HepG2 (cell line): Measurements from ENCODE around the gene DAPP1. TPM values are rescaled to one million over a fixed set of nuclear protein-coding genes. Genes with fewer than 3 reads are reported as not detected.
"Not testable (repeated sequence)": the region's sequence is repeated elsewhere in the genome, so short reads cannot be mapped to it uniquely, and the experiment has no call there.

Experiments
- ATAC-seq: fragments of 200-7000 bp; cut with Tn5 transposase; 3 replicates; pipeline ENCODE4 v1.9.1; 2020; ENCODE audit warnings: mild to moderate bottlenecking, moderate library complexity
- BruUV-seq: library from RNA; stranded (reverse); fragments of 400-500 nt; replicated peaks from 2 replicates; lab custom pipeline; 2021; lab: Mats Ljungman, UMichigan
- CTCF ChIA-PET: fragments of 300-600 bp; formaldehyde crosslinking; extraction: SDS; loops from one replicate; lab custom pipeline; 2021; ENCODE audit warnings: low total read pairs, inconsistent platforms, low intra/inter-chr PET ratio; lab: Yijun Ruan, JAX
- POLR2A ChIA-PET: fragments of 350-600 bp; sonication (Branson Sonifier 250); formaldehyde crosslinking; loops from one replicate; lab custom pipeline; 2020; ENCODE audit warnings: antibody characterized with exemption, inconsistent platforms; lab: Yijun Ruan, JAX
- DNase-seq: peaks from one replicate; pipeline ENCODE4 v3.0.0-alpha.2; 2015; ENCODE audit warnings: low spot score
- FAIRE-seq: peaks from 3 replicates; lab custom pipeline; 2011; peaks lifted over from hg19 to GRCh38; lab: Jason Lieb, UNC
- H2AFZ ChIP-seq: one replicate; pipeline ENCODE4 v1.6.1; 2011; ENCODE audit warnings: low read length, inconsistent platforms
- H3K27ac ChIP-seq: fragments of 300-600 bp; 3 replicates; pipeline ENCODE4 v1.8.0; 2011; ENCODE audit warnings: mixed run types, mild to moderate bottlenecking, mixed read lengths, low read length, inconsistent platforms; ENCODE audit not compliant: insufficient read depth; ENCODE audit errors: extremely low read length
- H3K27me3 ChIP-seq, 2 experiments: fragments of 200-600 bp in 1 of 2; 2 replicates in 1 of 2; 3 replicates in 1 of 2; pipeline versions ENCODE4 v1.6.0 to v1.8.0; 2011; ENCODE audit warnings: low read length in 2 of 2, mild to moderate bottlenecking in 2 of 2, moderate library complexity in 2 of 2, inconsistent platforms in 1 of 2; ENCODE audit not compliant: insufficient read depth in 2 of 2, control insufficient read depth in 1 of 2
- H3K36me3 ChIP-seq, 2 experiments: fragments of 200-600 bp in 1 of 2; replicated peaks in 1 of 2; 2 replicates in 1 of 2; 3 replicates in 1 of 2; pipeline versions ENCODE4 v1.5.1 to v1.8.0; 2011; ENCODE audit warnings: low read length in 2 of 2, inconsistent platforms in 1 of 2; ENCODE audit not compliant: insufficient read depth in 2 of 2, control insufficient read depth in 1 of 2
- H3K4me1 ChIP-seq: 2 replicates; pipeline ENCODE4 v1.5.1; 2012; ENCODE audit warnings: low read length, inconsistent platforms; ENCODE audit not compliant: insufficient read depth
- H3K4me2 ChIP-seq: 2 replicates; pipeline ENCODE4 v1.6.0; 2011; ENCODE audit warnings: low read depth, low read length, inconsistent platforms
- H3K4me3 ChIP-seq, 3 experiments: fragments of 200-600 bp in 1 of 3; sonication (generic), shearing (Covaris generic) in 1 of 3; replicated peaks in 1 of 3; 2 replicates each; pipeline ENCODE4 v1.5.1; 2011 to 2016; ENCODE audit warnings: low read length in 3 of 3, inconsistent platforms in 2 of 3, low read depth in 2 of 3, mild to moderate bottlenecking in 2 of 3, control low read depth in 1 of 3, mixed read lengths in 1 of 3; ENCODE audit not compliant: insufficient read depth in 1 of 3
- H3K79me2 ChIP-seq: one replicate; pipeline ENCODE4 v1.6.1; 2011; ENCODE audit warnings: low read length, inconsistent platforms; ENCODE audit not compliant: insufficient read depth
- H3K9ac ChIP-seq: 2 replicates; pipeline ENCODE4 v1.6.0; 2011; ENCODE audit warnings: mild to moderate bottlenecking, low read depth, low read length, inconsistent platforms; ENCODE audit not compliant: insufficient read depth
- H3K9me3 ChIP-seq: 2 replicates; pipeline ENCODE4 v1.5.1; 2012; ENCODE audit warnings: mild to moderate bottlenecking, low read length
- H4K20me1 ChIP-seq: 2 replicates; pipeline ENCODE4 v1.6.0; 2011; ENCODE audit warnings: inconsistent platforms, mild to moderate bottlenecking, low read length, moderate library complexity; ENCODE audit not compliant: insufficient read depth
- FOXA1 ChIP-seq, 2 experiments: fragments of 450-650 bp in 1 of 2; sonication (generic) in 1 of 2; formaldehyde crosslinking in 1 of 2; IDR thresholded peaks; 2 replicates each; pipeline versions ENCODE4 v1.4.0 to v1.6.1; 2016 to 2020; ENCODE audit warnings: missing genetic modification reagents in 1 of 2
- FOXA3 ChIP-seq: IDR thresholded peaks from 2 replicates; pipeline ENCODE4 v1.6.1; 2016; ENCODE audit warnings: missing genetic modification reagents, missing compliant biosample characterization
- WGBS: methylation state at CpG from one replicate; pipeline ENCODE4 v1.1.6; 2017; ENCODE audit warnings: low lambda C conversion rate; 5-methylcytosine and 5-hydroxymethylcytosine counted together
- in situ Hi-C: cut with HindIII; loops from 2 replicates; pipeline ENCODE4 v1.10.0; 2017; ENCODE audit warnings: low pct_unique_long_range_greater_than_20kb; ENCODE audit not compliant: extremely low pct_ligation_motif_present
- intact Hi-C: fragments of 100-400 bp; cut with micrococcal nuclease; formaldehyde crosslinking; loops from one replicate; pipeline ENCODE4 v1.10.0; 2022; ENCODE audit not compliant: unreplicated experiment
- polyA plus RNA-seq, 8 experiments: library from polyadenylated mRNA; depleted of rRNA in 3 of 8; stranded (reverse) in 7 of 8; unstranded in 1 of 8; fragments of >200 nt; fragmentation: Illumina TruSeq in 4 of 8; extraction: Trizol in 4 of 8; gene quantifications; 2 replicates each; pipeline versions ENCODE4 v1.2.1 to v1.2.3, GENCODE V29; 2011 to 2016; ENCODE audit warnings: low read depth in 4 of 8, missing spikeins in 1 of 8, mixed read lengths in 1 of 8; ENCODE audit not compliant: insufficient read depth in 1 of 8
- total RNA-seq, 5 experiments: library from RNA; depleted of rRNA; stranded (reverse); fragments of >200 nt; fragmentation: Illumina TruSeq; extraction: Trizol; gene quantifications; 2 replicates each; pipeline ENCODE4 v1.2.3, GENCODE V29; 2016; ENCODE audit warnings: low read depth in 1 of 5
- TF ChIP-seq, protein P1 (sequence below): sonication (generic); formaldehyde crosslinking; IDR thresholded peaks from 2 replicates; pipeline ENCODE4 v1.5.0; 2020; ENCODE audit warnings: missing genetic modification reagents
- TF ChIP-seq, protein P2 (sequence below): sonication (generic); formaldehyde crosslinking; IDR thresholded peaks from 2 replicates; pipeline ENCODE4 v1.4.0; 2020; ENCODE audit warnings: missing genetic modification reagents, borderline replicate concordance

The DAPP1 gene
- total and polyA plus RNA-seq, 2 of the 13 experiments (the other 11 are each of a cell fraction or from before 2014, with no cell fraction given): not detected

DNA sequence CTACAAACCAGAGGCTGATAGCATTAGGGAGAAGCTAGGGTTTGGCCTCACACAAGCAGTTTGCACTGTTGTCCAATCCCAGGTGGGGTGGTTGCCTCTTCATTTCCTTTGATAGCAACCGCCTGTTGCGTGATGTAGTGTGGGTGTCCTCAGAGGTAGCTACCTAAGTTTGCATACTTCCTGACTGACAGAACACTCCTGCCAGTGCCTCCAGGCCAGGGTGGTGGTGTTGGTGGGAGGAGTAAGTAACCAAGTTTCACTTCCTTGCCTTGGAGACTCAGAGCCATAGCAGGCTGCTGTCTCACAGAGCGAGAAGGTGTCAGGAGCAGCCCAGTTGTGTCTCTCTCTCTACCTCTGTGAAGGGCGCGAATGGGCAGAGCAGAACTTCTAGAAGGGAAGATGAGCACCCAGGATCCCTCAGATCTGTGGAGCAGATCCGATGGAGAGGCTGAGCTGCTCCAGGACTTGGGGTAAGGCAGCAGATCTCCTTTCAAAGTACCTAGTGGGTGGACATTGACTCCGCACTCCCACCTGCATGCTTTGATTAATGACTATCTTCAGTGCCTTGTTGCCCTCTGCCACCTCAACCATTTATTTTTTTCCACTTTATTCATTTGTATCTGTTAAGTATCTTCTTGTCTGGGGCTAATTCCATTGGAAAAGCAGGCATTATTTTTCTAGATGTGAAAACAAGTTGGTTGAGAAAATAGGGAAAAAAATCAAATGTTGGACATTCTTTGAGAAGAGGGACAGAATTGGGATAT lies at the start of gene DAPP1 (continued):
- TF ChIP-seq, protein P1, sequence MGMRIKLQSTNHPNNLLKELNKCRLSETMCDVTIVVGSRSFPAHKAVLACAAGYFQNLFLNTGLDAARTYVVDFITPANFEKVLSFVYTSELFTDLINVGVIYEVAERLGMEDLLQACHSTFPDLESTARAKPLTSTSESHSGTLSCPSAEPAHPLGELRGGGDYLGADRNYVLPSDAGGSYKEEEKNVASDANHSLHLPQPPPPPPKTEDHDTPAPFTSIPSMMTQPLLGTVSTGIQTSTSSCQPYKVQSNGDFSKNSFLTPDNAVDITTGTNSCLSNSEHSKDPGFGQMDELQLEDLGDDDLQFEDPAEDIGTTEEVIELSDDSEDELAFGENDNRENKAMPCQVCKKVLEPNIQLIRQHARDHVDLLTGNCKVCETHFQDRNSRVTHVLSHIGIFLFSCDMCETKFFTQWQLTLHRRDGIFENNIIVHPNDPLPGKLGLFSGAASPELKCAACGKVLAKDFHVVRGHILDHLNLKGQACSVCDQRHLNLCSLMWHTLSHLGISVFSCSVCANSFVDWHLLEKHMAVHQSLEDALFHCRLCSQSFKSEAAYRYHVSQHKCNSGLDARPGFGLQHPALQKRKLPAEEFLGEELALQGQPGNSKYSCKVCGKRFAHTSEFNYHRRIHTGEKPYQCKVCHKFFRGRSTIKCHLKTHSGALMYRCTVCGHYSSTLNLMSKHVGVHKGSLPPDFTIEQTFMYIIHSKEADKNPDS (CRISPR knock-in tag): no peak

DNA sequence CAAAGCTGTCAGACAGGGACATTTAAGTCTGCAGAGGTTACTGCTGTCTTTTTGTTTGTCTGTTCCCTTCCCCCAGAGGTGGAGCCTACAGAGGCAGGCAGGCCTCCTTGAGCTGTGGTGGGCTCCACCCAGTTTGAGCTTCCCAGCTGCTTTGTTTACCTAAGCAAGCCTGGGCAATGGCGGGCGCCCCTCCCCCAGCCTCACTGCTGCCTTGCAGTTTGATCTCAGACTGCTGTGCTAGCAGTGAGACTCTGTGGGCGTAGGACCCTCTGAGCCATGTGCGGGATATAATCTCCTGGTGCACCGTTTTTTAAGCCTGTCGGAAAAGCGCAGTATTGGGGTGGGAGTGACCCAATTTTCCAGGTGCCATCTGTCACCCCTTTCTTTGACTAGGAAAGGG lies 45.8 kb upstream of the DAPP1 start:
- H3K79me2 ChIP-seq; BruUV-seq; H3K9ac ChIP-seq; H3K36me3 ChIP-seq; H3K9me3 ChIP-seq; FAIRE-seq; H2AFZ ChIP-seq; in situ Hi-C loops; ATAC-seq; H3K4me1 ChIP-seq; H3K4me2 ChIP-seq; H3K4me3 ChIP-seq; POLR2A ChIA-PET; DNase-seq; H3K27me3 ChIP-seq; intact Hi-C loops; H3K27ac ChIP-seq; CTCF ChIA-PET; H4K20me1 ChIP-seq; TF ChIP-seq FOXA1 (IDR thresholded peaks at IDR 0.05): not testable (repeated sequence)
- WGBS: 48% methylated on average over 6 of the region's 7 CpGs
- TF ChIP-seq FOXA3 (0 out of 2 replicates have a peak, but pooled peaks have one; percentile 16), FOXA1 (CRISPR knock-in tag; IDR thresholded peaks at IDR 0.05) (0 out of 2 replicates have a peak, but pooled peaks have one; percentile 25)
- TF ChIP-seq, protein P2, sequence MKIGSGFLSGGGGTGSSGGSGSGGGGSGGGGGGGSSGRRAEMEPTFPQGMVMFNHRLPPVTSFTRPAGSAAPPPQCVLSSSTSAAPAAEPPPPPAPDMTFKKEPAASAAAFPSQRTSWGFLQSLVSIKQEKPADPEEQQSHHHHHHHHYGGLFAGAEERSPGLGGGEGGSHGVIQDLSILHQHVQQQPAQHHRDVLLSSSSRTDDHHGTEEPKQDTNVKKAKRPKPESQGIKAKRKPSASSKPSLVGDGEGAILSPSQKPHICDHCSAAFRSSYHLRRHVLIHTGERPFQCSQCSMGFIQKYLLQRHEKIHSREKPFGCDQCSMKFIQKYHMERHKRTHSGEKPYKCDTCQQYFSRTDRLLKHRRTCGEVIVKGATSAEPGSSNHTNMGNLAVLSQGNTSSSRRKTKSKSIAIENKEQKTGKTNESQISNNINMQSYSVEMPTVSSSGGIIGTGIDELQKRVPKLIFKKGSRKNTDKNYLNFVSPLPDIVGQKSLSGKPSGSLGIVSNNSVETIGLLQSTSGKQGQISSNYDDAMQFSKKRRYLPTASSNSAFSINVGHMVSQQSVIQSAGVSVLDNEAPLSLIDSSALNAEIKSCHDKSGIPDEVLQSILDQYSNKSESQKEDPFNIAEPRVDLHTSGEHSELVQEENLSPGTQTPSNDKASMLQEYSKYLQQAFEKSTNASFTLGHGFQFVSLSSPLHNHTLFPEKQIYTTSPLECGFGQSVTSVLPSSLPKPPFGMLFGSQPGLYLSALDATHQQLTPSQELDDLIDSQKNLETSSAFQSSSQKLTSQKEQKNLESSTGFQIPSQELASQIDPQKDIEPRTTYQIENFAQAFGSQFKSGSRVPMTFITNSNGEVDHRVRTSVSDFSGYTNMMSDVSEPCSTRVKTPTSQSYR (CRISPR knock-in tag): peak; percentile 80
